ENCODE measurements around the gene PLPP1. TPM values are rescaled to one million over a fixed set of nuclear protein-coding genes. Genes with fewer than 3 reads are reported as not detected.

PLPP1 gene
- total RNA-seq, 2 experiments from 2014 or later: 7.9 to 8.2 TPM

DNA sequence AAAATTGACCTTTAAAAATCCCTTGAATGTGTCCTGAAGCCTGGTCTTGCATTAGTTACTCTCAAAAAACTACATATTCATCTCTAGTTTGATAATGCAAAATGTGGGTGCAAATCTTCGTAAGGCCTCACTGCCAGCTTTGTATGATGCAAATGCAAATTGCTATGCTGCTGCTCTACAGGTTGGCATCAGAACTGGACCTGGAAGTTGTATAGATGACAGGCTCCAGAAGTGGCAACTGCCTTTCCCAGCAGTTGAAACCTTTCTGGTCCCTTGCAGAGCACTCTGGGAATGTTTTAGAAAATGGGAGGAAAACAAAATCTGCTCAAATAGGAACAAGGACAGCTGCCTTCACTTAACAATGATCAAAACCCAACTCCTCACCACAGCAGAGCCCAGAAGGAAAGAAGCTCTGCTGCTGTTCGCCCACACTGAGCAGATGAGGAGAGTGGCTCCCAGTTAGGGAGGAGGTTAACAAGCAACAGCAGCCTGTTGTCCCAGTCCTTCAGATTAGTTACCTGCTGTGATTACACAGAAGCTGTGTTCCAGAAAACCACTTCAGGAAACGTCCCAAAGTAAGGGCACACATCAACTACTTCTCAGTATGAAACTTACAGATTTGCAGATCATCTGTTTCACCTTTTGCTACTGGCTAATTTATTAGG, 93.5 kb downstream of the PLPP1 start:
- H3K4me1 Mint-ChIP-seq: peaks cover 46% of the 10 kb centered on the region
- ChIA-PET CTCF (interaction anchor here (1.3 to 1.6 kb wide), 2 partner anchors 102 to 250 kb away, joined by 4 to 5 read pairs; no protein-coding TSS in a partner anchor), POLR2A (no interaction called here)
- H3K27ac Mint-ChIP-seq: no peak overlapping the region
- no peak for DNase-seq
- no peak for ATAC-seq
- H3K4me3 Mint-ChIP-seq: no peak overlapping the region
- H3K27me3 Mint-ChIP-seq: no peaks in the 10 kb centered on the region
- peaks cover 5% of the 10 kb centered on the region for H3K36me3 Mint-ChIP-seq (ENCODE audit: low read depth)
- H3K9me3 Mint-ChIP-seq (ENCODE audit: low read depth): peaks cover 3% of the 10 kb centered on the region
- intact Hi-C loops (cut with DNase I, micrococcal nuclease): loop anchor here in 1 of 2 experiments (5.0 kb wide), 1 partner anchor 79 kb away; no protein-coding TSS in a partner anchor

DNA sequence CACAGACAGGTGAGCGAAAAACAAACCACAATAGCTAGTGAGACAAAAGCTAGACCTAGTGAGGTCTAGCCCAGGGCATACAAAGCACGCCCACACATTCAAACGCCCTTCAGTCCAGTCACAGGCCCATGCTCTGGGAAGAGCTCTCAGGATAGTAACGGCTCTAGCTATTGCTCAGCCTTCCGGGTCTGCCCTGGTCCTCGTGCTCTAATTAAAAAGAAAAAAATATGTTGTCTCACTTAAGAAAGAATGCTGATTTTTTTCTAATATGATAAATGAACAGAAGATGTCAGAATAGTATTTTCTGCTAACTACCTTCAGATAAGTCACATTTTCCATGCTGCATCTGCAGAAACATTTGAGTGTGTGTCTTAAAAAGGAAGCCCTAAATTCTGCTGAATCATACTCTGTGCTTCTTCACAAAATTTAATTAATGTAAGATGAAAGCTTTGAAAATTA, 94.5 kb downstream of the PLPP1 start:
- peak; percentile 40 for DNase-seq
- Mint-ChIP-seq H3K4me1 (peaks cover 46% of the 10 kb centered on the region), H3K27ac (no peak overlapping the region), H3K4me3 (no peak overlapping the region), H3K9me3 (ENCODE audit: low read depth) (peaks cover 9% of the 10 kb centered on the region), H3K36me3 (ENCODE audit: low read depth) (peaks cover 15% of the 10 kb centered on the region), H3K27me3 (no peaks in the 10 kb centered on the region)
- ChIA-PET POLR2A (no interaction called here), CTCF (interaction anchor here (0.6 to 2.2 kb wide), 5 partner anchors 14 to 251 kb away, joined by 3 to 7 read pairs (median 4); no protein-coding TSS in a partner anchor)
- intact Hi-C loops (cut with DNase I, micrococcal nuclease): loop anchor here (1.0 to 5.0 kb wide), 3 partner anchors 16 to 78 kb away; no protein-coding TSS in a partner anchor
- peak; percentile 60 for ATAC-seq

DNA sequence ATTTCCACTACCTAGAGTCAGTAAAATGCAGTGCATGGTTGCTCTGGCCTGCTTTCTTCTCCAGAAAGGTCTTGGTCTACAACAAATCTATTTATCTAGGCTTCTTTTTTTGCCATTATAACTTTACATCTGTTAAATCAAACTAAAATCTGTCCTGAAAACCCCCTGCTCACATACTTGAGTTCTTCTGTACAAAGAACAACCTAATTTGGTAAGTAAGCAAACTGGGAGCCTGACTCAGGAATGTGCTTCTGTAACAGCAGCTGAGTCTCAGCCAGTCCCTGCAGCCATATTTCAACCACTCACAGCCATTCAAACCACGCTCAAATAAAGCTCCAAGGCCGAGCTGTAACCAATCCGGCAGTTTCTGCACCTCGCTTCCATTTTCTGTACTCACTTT, 95.8 kb downstream of the PLPP1 start:
- Mint-ChIP-seq H3K4me1 (peaks cover 46% of the 10 kb centered on the region), H3K4me3 (no peak overlapping the region), H3K36me3 (ENCODE audit: low read depth) (peaks cover 27% of the 10 kb centered on the region), H3K27ac (no peak overlapping the region), H3K9me3 (ENCODE audit: low read depth) (peaks cover 21% of the 10 kb centered on the region), H3K27me3 (no peaks in the 10 kb centered on the region)
- ChIA-PET CTCF (interaction anchor here (2.2 kb wide), 1 partner anchor 13 kb away, joined by 7 read pairs; no protein-coding TSS in a partner anchor), POLR2A (no interaction called here)
- ATAC-seq (no peak), DNase-seq (no peak)
- intact Hi-C loops (cut with DNase I, micrococcal nuclease): loop anchor here in 1 of 2 experiments (5.0 kb wide), 1 partner anchor 93 kb away; the partner anchor contains the start of gene PLPP1

DNA sequence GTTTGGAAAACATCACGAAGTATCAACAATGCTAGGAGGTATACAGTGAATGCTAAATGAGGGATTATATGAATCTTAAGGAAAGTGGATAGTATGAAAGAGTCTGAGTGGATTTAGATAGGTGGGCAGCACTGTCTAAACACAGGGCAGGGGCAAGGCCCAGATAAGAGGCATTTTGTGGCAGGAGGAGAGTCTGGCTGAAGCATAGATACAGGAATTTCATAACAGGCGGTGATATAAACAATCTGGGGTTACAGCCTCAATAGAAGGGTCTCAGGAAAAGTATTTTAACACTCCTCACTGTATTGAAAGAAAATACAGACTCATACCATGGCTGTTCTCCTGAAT, 96.9 kb downstream of the PLPP1 start:
- Mint-ChIP-seq H3K4me1 (peaks cover 46% of the 10 kb centered on the region), H3K4me3 (no peak overlapping the region), H3K27me3 (no peaks in the 10 kb centered on the region), H3K27ac (no peak overlapping the region), H3K36me3 (ENCODE audit: low read depth) (peaks cover 31% of the 10 kb centered on the region), H3K9me3 (ENCODE audit: low read depth) (peaks cover 23% of the 10 kb centered on the region)
- POLR2A ChIA-PET: no interaction called here
- intact Hi-C loops (cut with DNase I, micrococcal nuclease): loop anchor here in 1 of 2 experiments (5.0 kb wide), 1 partner anchor 94 kb away; the partner anchor contains the start of gene PLPP1
- CTCF ChIA-PET: no interaction called here
- no peak for ATAC-seq
- no peak for DNase-seq

DNA sequence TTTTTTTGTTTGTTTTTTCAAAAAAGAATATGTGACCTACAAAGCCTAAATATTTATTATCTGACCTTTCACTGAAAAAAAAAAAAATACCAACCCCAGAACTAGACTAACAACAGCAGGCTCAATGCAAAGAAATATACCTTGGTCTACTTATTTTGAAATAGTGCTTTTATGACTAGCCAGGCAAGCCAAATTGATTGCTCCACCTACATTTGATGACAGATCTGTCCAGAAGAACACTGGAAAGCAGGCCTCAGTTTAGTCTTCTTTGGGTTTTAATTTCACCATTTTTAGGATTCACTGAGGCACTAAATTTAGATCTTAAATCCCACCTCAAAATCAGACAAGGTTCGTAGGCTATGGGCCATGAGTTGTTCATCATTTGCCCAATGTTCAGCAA, 97.3 kb downstream of the PLPP1 start:
- ChIA-PET CTCF (interaction anchor here (1.3 kb wide), 1 partner anchor 18 kb away, joined by 3 read pairs; no protein-coding TSS in a partner anchor), POLR2A (no interaction called here)
- peaks cover 34% of the 10 kb centered on the region for H3K36me3 Mint-ChIP-seq (ENCODE audit: low read depth)
- peaks cover 27% of the 10 kb centered on the region for H3K9me3 Mint-ChIP-seq (ENCODE audit: low read depth)
- no peak overlapping the region for H3K27ac Mint-ChIP-seq
- H3K4me3 Mint-ChIP-seq: no peak overlapping the region
- no peaks in the 10 kb centered on the region for H3K27me3 Mint-ChIP-seq
- no peak for DNase-seq
- peaks cover 44% of the 10 kb centered on the region for H3K4me1 Mint-ChIP-seq
- intact Hi-C loops (cut with DNase I, micrococcal nuclease): loop anchor here in 1 of 2 experiments (5.0 kb wide), 1 partner anchor 95 kb away; the partner anchor contains the start of gene PLPP1
- ATAC-seq: no peak

DNA sequence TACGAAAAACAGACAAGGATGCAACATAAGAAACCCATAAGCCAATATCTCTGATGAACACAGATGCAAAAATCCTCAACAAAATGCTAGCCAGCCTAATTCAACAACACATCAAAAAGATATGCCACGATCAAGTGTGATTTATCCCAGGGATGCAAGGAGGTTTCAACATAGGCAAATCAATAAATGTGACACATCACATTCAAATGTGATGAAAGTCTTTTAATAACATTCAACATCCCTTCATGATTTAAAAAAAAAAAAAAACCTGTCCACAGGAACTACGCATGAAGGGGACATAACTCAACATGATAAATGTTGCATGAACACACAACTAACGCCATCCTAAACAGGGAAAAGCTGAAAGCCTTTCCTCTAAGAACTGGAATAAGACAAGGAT, 102.2 kb downstream of the PLPP1 start:
- intact Hi-C loops (cut with DNase I, micrococcal nuclease): no loop called here
- ATAC-seq: no peak
- CTCF ChIA-PET: no interaction called here

DNA sequence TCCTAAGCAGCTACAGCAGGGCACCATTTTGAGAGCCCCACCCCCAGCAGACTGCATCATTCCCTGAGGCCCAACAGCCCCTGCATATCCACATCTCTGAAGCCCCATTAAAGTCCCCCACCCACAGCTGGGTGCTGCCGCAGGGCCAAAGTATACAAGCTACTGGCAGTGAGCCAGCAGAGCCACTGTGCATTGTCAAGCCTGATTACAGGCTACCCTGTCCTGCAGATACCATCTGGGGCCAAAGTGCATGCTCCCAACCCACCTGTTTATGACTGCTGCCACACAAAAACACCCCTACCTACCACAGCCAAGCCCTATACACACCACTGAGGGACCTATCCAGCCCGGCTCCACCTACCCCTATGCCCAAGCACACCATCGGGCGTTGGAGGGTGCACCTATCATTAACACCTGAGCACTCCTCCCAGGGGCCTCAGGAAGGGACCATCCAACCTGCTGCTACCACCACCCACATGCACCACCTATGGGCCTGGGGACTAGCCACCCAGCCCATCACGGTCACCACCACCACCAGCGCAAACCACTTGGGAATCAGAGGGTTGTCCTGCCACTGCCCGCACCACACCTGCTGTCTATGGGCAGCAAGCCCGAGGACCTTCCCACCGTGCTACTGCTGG, 105.0 kb downstream of the PLPP1 start:
- intact Hi-C loops (cut with DNase I, micrococcal nuclease): loop anchor here in 1 of 2 experiments (10.0 kb wide), 1 partner anchor 335 kb away; no protein-coding TSS in a partner anchor
- H3K4me1 Mint-ChIP-seq: no peaks in the 10 kb centered on the region
- no peaks in the 10 kb centered on the region for H3K27me3 Mint-ChIP-seq
- H3K9me3 Mint-ChIP-seq (ENCODE audit: low read depth): peaks cover 39% of the 10 kb centered on the region
- ChIA-PET POLR2A (no interaction called here), CTCF (interaction anchor here (0.5 to 0.6 kb wide), 2 partner anchors 105 to 238 kb away, joined by 3 read pairs; no protein-coding TSS in a partner anchor)
- ATAC-seq: no peak
- H3K36me3 Mint-ChIP-seq (ENCODE audit: low read depth): peaks cover 81% of the 10 kb centered on the region
- no peak overlapping the region for H3K4me3 Mint-ChIP-seq
- H3K27ac Mint-ChIP-seq: no peak overlapping the region
- no peak for DNase-seq

More for the DNA sequence above, 102.2 kb downstream of the PLPP1 start:
- Mint-ChIP-seq H3K9me3 (ENCODE audit: low read depth) (peaks cover 53% of the 10 kb centered on the region), H3K36me3 (ENCODE audit: low read depth) (peaks cover 80% of the 10 kb centered on the region), H3K27me3 (no peaks in the 10 kb centered on the region), H3K4me1 (peaks cover 3% of the 10 kb centered on the region), H3K27ac (no peak overlapping the region), H3K4me3 (no peak overlapping the region)
- POLR2A ChIA-PET: no interaction called here
- DNase-seq: no peak

DNA sequence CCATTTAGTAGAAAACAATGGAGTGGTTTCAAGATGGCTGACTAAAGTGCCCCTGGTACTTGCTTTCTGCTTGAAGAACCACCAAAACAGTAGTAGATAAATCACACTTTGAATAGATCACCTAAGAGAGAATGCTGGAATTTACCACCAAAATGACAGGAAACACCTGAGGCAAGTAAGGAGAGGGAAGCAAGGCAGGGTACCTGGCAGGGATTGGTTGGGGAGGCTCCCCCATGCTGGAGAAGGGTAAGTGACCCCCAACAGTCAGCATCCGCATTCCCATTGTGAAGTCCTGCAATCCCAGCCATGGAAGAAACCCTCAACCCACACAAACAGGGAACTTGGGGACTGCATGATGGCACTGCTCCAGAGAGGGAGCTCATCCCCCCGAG, 105.5 kb downstream of the PLPP1 start:
- ChIA-PET CTCF (interaction anchor here (0.5 to 0.6 kb wide), 2 partner anchors 104 to 238 kb away, joined by 3 read pairs; no protein-coding TSS in a partner anchor), POLR2A (no interaction called here)
- DNase-seq (no peak), ATAC-seq (no peak)
- Mint-ChIP-seq H3K36me3 (ENCODE audit: low read depth) (peaks cover 80% of the 10 kb centered on the region), H3K27me3 (no peaks in the 10 kb centered on the region), H3K4me1 (no peaks in the 10 kb centered on the region), H3K4me3 (no peak overlapping the region), H3K27ac (no peak overlapping the region), H3K9me3 (ENCODE audit: low read depth) (peaks cover 34% of the 10 kb centered on the region)
- intact Hi-C loops (cut with DNase I, micrococcal nuclease): loop anchor here in 1 of 2 experiments (10.0 kb wide), 1 partner anchor 336 kb away; no protein-coding TSS in a partner anchor

DNA sequence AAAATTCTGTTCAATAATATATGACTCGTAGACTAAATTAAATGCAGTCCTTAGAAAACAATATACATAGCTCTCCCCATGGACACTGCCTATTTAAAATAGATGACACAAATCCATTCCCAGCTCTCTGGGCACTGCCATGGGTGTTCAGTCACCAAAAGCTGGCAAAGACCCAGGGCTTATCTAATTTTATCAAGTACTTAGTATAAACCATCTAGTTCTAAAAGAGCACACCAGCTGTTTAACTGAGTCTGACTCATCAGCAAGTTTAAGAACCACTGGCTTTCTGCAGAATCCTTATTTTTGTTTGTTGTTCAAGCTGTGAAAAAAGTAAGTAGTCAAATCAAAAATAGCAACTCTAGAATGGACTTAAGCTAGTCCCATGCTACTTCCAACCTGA, 107.6 kb downstream of the PLPP1 start:
- Mint-ChIP-seq H3K27ac (no peak overlapping the region), H3K36me3 (ENCODE audit: low read depth) (peaks cover 87% of the 10 kb centered on the region), H3K4me3 (no peak overlapping the region), H3K27me3 (no peaks in the 10 kb centered on the region), H3K9me3 (ENCODE audit: low read depth) (peaks cover 23% of the 10 kb centered on the region), H3K4me1 (peaks cover 4% of the 10 kb centered on the region)
- POLR2A ChIA-PET: no interaction called here
- intact Hi-C loops (cut with DNase I, micrococcal nuclease): loop anchor here in 1 of 2 experiments (10.0 kb wide), 1 partner anchor 338 kb away; no protein-coding TSS in a partner anchor
- CTCF ChIA-PET: interaction anchor here (0.8 to 1.8 kb wide), 4 partner anchors 9 to 265 kb away, joined by 3 to 5 read pairs (median 4); no protein-coding TSS in a partner anchor
- no peak for ATAC-seq
- no peak for DNase-seq

DNA sequence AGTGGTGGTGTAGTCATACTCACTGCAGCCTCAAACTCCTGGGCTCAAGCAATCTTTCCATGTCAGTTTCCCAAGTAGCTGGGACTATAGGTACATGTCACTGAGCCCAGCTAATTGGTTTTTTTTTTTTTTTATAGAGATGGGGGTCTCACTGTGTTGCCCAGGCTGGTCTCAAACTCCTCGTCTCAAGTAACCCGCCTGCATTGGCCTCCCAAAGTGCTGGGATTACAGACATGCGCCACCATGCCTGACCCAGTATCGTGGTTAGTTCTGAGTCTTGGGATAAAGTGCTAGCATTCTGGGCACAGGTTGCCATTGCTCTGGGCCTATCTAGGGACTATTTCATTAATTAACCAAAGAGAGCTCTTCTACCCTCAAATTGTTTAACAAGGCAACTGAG, 108.3 kb downstream of the PLPP1 start:
- H3K27ac Mint-ChIP-seq: no peak overlapping the region
- H3K36me3 Mint-ChIP-seq (ENCODE audit: low read depth): peaks cover 86% of the 10 kb centered on the region
- POLR2A ChIA-PET: interaction anchor here (0.6 kb wide), 1 partner anchor 115 kb away, joined by 4 read pairs; no protein-coding TSS in a partner anchor
- no peak for DNase-seq
- no peak overlapping the region for H3K4me3 Mint-ChIP-seq
- no peaks in the 10 kb centered on the region for H3K27me3 Mint-ChIP-seq
- CTCF ChIA-PET: interaction anchor here (1.2 to 1.8 kb wide), 3 partner anchors 13 to 265 kb away, joined by 3 to 7 read pairs (median 5); no protein-coding TSS in a partner anchor
- peaks cover 10% of the 10 kb centered on the region for H3K4me1 Mint-ChIP-seq
- H3K9me3 Mint-ChIP-seq (ENCODE audit: low read depth): peaks cover 20% of the 10 kb centered on the region
- intact Hi-C loops (cut with DNase I, micrococcal nuclease): loop anchor here in 1 of 2 experiments (10.0 kb wide), 1 partner anchor 338 kb away; no protein-coding TSS in a partner anchor
- no peak for ATAC-seq

DNA sequence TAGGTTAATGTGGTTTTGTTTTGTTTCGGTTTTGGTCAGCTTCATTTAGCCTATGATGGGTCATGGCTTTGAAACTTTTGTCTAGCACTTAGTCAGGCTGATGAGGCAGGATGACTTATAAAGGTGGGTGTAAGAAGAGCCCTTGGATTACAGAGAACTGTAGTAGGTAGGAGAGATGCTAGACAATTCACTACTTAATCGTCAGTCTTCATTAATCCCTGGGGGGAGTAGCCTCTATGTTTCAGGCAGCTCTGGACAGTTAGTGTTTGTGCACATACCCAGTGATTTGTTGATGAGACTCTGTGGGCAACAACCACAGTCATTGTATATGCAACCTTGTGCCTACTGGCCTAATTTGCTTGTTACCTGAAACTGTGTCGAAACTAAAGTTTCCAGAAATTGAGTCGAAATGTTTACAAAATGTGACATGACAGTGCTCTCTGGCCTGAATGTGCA, 113.7 kb downstream of the PLPP1 start:
- Mint-ChIP-seq H3K36me3 (ENCODE audit: low read depth) (peaks cover 68% of the 10 kb centered on the region), H3K27me3 (no peaks in the 10 kb centered on the region), H3K9me3 (ENCODE audit: low read depth) (no peaks in the 10 kb centered on the region), H3K4me1 (peaks cover 33% of the 10 kb centered on the region), H3K4me3 (no peak overlapping the region), H3K27ac (no peak overlapping the region)
- ATAC-seq (peak; percentile 99), DNase-seq (peak; percentile 45)
- CTCF ChIA-PET: interaction anchor here (0.6 to 0.9 kb wide), 2 partner anchors 12 to 189 kb away, joined by 3 to 4 read pairs; no protein-coding TSS in a partner anchor
- POLR2A ChIA-PET: no interaction called here
- intact Hi-C loops (cut with DNase I, micrococcal nuclease): loop anchor here (1.0 to 10.0 kb wide), 9 partner anchors 19 to 350 kb away; partner anchors contain the start of genes PLPP1 (in 2 of the 2) and CDC20B (in 1 of the 2)

Measured in activated CD4-positive, alpha-beta T cell treated with anti-CD3 and anti-CD28 coated beads for 36 hours (primary cell).